AG04450 (cell line): ENCODE data around the gene CHRNB4. TPM values are rescaled to one million over a fixed set of nuclear protein-coding genes. Genes with fewer than 3 reads are reported as not detected.

Experiments used
- CTCF ChIA-PET: fragments of 300-600, 350-600 bp; formaldehyde crosslinking; extraction: SDS; loops from one replicate; lab custom pipeline; 2022; ENCODE audit warnings: antibody characterized with exemption, inconsistent platforms; lab: Charles Lee
- POLR2A ChIA-PET: fragments of 350-600 bp; formaldehyde crosslinking; extraction: SDS; loops from one replicate; lab custom pipeline; 2021; ENCODE audit warnings: antibody characterized with exemption, inconsistent platforms; lab: Yijun Ruan, JAX
- DNase-seq: peaks from one replicate; pipeline ENCODE4 v3.0.0-alpha.2; 2011; ENCODE audit warnings: low read depth, low spot score
- H3K27ac ChIP-seq: one replicate; pipeline ENCODE4 v1.5.1; 2012; ENCODE audit warnings: low read depth, low read length, control low read depth
- H3K27me3 ChIP-seq: one replicate; pipeline ENCODE4 v1.6.0; 2012; ENCODE audit warnings: low read length; ENCODE audit not compliant: control insufficient read depth, insufficient read depth
- H3K4me3 ChIP-seq: 2 replicates; pipeline ENCODE4 v1.5.1; 2011; ENCODE audit warnings: mild to moderate bottlenecking, low read depth, low read length, control low read depth
- H3K9me3 ChIP-seq: 2 replicates; pipeline ENCODE4 v1.5.1; 2012; ENCODE audit warnings: low read length; ENCODE audit not compliant: control insufficient read depth, insufficient read depth
- CTCF ChIP-seq: IDR thresholded peaks from 2 replicates; pipeline ENCODE4 v1.5.1; 2011; ENCODE audit warnings: low read depth, low read length, control low read depth, inconsistent platforms
- polyA plus RNA-seq: library from polyadenylated mRNA; depleted of rRNA; stranded (reverse); fragments of >200 nt; gene quantifications from 2 replicates; pipeline ENCODE4 v1.2.3, GENCODE V29; 2011

CHRNB4 gene
- polyA plus RNA-seq, 1 experiment = not detected

GRCh38 chr15:78629031-78629715, 11.8 kb downstream of the CHRNB4 start:
- DNase-seq = no peak
- no peak overlapping the region for H3K4me3 ChIP-seq
- peaks cover 6% of the 10 kb centered on the region; the same call in 1 of the 2 replicates for H3K9me3 ChIP-seq
- no peak overlapping the region for H3K27ac ChIP-seq
- TF ChIP-seq CTCF = no peak
- CTCF ChIA-PET = no interaction called here
- POLR2A ChIA-PET = no interaction called here
- H3K27me3 ChIP-seq = peaks cover 21% of the 10 kb centered on the region

- Histone ChIP-seq H3K27me3 (peaks cover 29% of the 10 kb centered on the region), H3K27ac (no peak overlapping the region), H3K4me3 (no peak overlapping the region), H3K9me3 (no peaks in the 10 kb centered on the region; the same call in 1 of the 2 replicates)
- ChIA-PET POLR2A (no interaction called here), CTCF (interaction anchor here (0.6 kb wide), 1 partner anchor 63 kb away, joined by 3 read pairs; no protein-coding TSS in a partner anchor)
- no peak for TF ChIP-seq CTCF
- no peak for DNase-seq
Observed at GRCh38 chr15:78628227-78628626, 12.8 kb downstream of the CHRNB4 start.

GRCh38 chr15:78627348-78627747, 13.7 kb downstream of the CHRNB4 start:
- no peak overlapping the region for H3K27ac ChIP-seq
- ChIA-PET CTCF (interaction anchor here (1.3 kb wide), 1 partner anchor 12 kb away, joined by 3 read pairs; no protein-coding TSS in a partner anchor), POLR2A (no interaction called here)
- no peak for DNase-seq
- H3K27me3 ChIP-seq = peaks cover 37% of the 10 kb centered on the region
- no peak for TF ChIP-seq CTCF
- H3K9me3 ChIP-seq = no peaks in the 10 kb centered on the region
- no peak overlapping the region for H3K4me3 ChIP-seq

GRCh38 chr15:78626381-78626995, 14.5 kb downstream of the CHRNB4 start:
- Histone ChIP-seq H3K9me3 (no peaks in the 10 kb centered on the region), H3K27me3 (peaks cover 38% of the 10 kb centered on the region), H3K27ac (no peak overlapping the region), H3K4me3 (no peak overlapping the region)
- TF ChIP-seq CTCF = no peak
- no peak for DNase-seq
- POLR2A ChIA-PET = no interaction called here
- CTCF ChIA-PET = interaction anchor here (1.3 kb wide), 1 partner anchor 11 kb away, joined by 3 read pairs; no protein-coding TSS in a partner anchor
